Lower leg skin (tissue), 3 donors: Measurements from ENCODE around the gene RTCA.

ENCODE experiments used
- POLR2A ChIP-seq, 2 donors: fragments of 450-650 bp; IDR thresholded peaks; one replicate each; pipeline ENCODE4 v1.6.1; 2016 to 2017; ENCODE audit warnings: antibody characterized with exemption in 2 of 2, mild to moderate bottlenecking in 1 of 2, moderate library complexity in 1 of 2
- TF ChIP-seq, protein P1 (sequence below), 3 donors: fragments of 450-650 bp; IDR thresholded peaks; one replicate each; pipeline ENCODE4 v1.5.1; 2016; ENCODE audit warnings: antibody characterized with exemption in 3 of 3, mild to moderate bottlenecking in 3 of 3, moderate library complexity in 2 of 3

DNA sequence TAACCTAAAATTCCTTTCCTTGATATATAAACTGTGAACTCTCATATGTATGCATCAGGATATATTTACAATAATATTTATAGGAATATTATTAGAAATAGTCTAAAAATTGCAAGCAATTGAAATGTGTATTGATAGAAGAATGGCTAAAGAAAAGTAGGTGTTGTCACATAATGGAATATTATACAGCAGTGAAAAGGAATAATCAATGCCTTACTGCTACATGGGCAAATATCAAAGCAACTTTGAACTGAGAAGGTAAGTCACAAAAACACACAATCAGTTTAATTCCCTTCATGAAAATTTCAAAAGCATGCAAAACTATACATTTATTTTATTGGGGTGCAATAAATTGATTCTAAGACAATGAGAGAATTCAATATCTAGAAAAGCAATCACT is 50.6 kb downstream of the RTCA start:
- TF ChIP-seq, protein P1, sequence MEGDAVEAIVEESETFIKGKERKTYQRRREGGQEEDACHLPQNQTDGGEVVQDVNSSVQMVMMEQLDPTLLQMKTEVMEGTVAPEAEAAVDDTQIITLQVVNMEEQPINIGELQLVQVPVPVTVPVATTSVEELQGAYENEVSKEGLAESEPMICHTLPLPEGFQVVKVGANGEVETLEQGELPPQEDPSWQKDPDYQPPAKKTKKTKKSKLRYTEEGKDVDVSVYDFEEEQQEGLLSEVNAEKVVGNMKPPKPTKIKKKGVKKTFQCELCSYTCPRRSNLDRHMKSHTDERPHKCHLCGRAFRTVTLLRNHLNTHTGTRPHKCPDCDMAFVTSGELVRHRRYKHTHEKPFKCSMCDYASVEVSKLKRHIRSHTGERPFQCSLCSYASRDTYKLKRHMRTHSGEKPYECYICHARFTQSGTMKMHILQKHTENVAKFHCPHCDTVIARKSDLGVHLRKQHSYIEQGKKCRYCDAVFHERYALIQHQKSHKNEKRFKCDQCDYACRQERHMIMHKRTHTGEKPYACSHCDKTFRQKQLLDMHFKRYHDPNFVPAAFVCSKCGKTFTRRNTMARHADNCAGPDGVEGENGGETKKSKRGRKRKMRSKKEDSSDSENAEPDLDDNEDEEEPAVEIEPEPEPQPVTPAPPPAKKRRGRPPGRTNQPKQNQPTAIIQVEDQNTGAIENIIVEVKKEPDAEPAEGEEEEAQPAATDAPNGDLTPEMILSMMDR (IDR thresholded peaks at IDR 0.05) = no peak
- TF ChIP-seq POLR2A (IDR thresholded peaks at IDR 0.05) = no peak
